HG02678 (cell line): ENCODE measurements around the gene FAM168B.
A peak's percentile ranks its signal among the peaks of the same experiment; 100 is the strongest.
"Not testable (repeated sequence)": the region's sequence is repeated elsewhere in the genome, so short reads cannot be mapped to it uniquely, and the experiment has no call there.

Experiments
- ATAC-seq: cut with Tn5 transposase; IDR thresholded peaks from one replicate; pipeline ENCODE4 v1.9.1; 2021; ENCODE audit warnings: mild to moderate bottlenecking, moderate library complexity; ENCODE audit not compliant: unreplicated experiment

Gene FAM168B, protein sequence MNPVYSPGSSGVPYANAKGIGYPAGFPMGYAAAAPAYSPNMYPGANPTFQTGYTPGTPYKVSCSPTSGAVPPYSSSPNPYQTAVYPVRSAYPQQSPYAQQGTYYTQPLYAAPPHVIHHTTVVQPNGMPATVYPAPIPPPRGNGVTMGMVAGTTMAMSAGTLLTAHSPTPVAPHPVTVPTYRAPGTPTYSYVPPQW

DNA sequence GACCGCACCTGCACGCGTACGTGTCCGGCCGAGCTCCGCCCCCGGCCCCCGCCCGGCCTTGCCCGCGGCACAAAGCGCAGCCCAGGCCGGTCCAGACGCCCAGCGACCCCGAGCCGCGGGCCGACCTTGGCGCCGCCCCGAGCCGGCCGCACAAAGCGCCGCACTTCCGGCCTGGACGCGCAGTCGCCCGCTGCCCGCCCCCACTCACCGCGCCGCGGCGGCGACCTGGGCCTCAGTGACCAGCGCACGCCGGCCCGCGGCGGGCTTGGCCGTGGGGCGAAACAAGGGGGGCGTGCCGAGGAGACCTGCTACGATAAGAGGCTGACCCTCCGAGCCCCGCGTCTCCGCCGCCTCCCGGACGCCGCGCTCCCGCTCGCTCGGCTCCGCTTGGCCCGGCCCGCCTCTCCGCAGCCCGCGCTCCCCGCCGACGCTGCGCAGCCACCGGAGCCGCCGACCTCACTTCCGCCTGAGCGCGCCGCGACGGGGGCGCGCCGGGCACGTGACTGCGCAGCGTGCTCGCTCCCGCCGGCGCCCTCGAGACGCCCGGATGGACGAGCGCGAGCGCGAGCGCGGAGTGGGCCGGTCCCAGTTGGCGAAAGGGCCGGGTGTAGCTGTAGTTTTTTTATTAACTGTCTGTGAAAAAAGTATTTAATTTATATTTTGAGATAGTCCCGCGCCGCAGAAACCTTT, at the start of gene FAM168B:
Gene FAM168B (minus strand): TSS at position 455 of the 690 bp plus-strand sequence. CDS start 10,814 bp downstream, outside the sequence.
- ATAC-seq, result peak; percentile 80

DNA sequence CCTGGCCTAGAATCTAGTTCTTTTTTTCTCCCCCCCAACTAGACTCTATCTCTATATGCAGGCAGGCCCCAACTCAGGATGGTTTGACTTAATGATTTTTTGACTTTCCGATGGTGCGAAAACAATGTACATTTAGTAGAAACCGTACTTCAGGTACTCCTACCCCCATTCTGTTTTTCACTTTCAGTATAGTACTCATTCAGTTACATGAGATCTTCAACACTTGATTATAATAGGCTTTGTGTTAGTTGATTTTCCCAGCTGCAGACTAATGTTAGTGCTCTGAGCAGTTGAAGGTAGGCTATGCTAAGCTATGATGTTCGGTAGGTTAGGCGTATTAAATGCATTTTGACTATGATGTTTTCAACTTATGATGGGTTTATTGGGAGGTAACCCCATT, 49.6 kb upstream of the FAM168B start:
- no peak for ATAC-seq

DNA sequence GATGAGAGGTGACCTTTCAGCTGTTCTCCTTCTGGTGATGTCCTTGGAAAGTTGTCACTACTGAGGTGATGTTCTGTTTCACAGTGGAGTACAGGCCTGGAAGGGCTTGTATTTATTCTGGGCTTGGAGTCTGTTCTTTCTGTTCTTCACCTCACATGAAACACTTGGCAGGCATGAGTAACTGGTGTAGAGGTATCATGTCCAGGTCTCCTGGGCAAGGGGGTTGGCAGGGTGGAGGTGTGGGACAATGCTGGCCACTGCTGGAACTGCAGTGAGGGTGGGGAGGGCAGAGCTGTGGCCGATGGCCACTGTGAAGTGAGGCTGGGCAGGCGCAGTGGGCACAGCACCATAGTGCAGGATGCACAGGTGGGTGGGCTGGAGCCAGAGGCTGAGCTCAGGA, 47.3 kb upstream of the FAM168B start:
- no peak for ATAC-seq

DNA sequence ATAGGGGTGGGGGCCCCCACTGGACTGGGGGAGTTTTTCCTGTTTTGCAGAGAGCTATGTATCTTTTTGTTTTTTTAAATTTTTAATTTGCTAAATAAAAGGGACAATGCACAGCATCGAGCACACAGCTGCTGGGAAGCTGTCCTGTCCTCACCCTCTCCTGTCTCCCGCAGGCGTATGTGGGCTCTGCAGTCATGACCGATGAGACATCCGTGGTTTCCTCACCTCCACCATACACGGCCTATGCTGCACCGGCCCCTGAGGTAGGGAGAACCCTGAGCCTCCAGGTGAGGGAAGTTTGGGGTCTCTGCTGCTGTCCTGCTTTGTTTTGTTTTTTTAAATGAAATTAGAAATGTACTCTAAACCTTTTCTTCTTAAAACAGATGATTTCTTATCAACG, 39.5 kb upstream of the FAM168B start:
- ATAC-seq, result no peak

DNA sequence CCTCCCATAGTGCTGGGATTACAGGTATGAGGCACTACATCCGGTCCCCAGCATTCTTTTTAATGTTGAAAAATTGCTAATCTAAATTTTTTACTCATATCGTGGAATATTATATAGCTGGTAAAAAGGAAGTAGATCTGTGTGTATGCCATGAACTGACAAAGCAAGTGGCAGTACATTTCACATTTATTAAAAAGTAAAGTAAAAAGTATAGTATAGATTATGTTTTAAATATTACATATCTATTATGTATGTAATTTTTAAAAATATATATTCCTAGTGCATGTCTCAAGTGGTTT, 37.0 kb upstream of the FAM168B start:
- ATAC-seq, result no peak

DNA sequence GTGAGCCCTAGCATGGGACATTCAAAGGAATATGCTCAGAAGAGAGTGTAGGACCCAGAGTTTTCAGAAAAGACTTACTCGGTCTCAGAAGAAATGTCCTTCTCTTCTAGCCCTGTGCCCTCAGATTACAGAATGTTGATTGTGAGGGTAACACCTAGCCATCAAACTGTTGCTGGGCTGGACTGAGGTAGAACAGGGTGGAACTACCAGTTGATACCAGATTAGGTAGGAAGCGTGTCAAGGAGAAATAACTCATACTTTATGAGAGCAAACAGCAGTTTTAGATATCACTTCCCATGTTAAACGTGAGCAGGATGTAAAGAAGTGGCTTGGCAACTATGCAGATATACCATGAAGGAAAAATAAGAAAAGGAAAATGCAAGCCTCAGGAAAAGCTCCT, 34.7 kb upstream of the FAM168B start:
- ATAC-seq, result no peak

DNA sequence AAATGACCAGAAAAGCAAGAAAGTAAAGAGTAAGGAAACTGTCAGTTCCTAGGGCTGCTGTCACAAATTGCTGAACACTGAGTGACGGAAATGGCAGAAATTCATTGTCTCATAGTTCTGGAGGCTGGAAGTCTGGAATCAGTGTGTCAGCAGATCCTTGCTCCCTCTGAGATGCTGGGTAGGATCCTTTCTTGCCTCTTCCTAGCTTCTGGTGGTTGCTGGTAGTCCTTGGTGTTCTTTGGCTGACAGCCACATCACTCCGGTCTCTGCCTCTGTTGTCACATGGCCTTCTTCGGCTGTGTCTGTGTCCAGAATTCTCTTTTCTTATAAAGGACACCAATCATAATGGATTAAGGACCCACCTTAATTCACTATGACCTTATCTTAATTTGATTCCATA, 33.8 kb upstream of the FAM168B start:
- no peak for ATAC-seq

DNA sequence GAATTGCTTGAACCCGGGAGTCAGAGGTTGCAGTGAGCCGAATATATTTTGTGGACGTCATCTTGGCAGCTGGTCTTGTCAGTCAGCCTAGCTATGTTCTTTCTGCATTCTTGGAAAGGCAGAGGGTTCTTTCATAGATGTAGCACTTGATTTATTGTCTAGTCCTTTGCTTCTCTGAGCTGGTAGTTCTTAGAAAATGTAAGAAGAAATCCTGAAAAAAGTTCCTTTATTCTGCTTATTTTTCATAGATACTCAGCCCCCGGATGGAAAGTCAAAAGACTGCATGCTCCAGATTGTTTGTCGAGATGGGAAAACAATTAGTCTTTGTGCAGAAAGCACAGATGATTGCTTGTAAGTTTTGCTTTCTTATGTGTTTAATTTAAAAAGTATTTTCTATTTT, 33.2 kb upstream of the FAM168B start:
- no peak for ATAC-seq

DNA sequence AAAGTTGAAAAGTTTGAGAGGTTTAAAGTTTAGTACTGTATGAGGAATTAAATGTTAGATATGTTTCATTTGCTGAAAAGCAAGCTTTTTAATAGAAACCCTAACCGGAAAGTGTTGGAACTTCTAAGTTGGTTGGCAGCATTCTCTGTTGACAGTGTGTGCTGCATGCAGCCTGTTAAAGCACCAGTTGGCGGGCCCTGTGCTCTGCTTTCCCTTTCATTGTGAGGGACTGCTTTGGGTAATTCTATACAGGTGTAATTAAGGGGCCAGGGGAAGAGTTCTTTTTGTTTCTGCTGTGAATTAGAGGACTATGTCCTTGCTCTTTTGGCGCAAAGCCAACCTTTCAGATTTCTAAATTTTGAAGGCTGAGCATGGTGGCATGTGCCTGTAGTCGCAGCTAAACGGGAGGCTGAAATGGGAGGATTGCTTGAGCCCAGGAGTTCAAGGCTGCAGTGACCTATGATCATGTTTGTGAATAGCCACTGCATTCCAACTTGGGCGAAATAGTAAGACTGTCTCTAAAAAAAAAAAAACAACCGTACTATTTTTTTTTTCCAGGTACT, 32.0 kb upstream of the FAM168B start:
- no peak for ATAC-seq

DNA sequence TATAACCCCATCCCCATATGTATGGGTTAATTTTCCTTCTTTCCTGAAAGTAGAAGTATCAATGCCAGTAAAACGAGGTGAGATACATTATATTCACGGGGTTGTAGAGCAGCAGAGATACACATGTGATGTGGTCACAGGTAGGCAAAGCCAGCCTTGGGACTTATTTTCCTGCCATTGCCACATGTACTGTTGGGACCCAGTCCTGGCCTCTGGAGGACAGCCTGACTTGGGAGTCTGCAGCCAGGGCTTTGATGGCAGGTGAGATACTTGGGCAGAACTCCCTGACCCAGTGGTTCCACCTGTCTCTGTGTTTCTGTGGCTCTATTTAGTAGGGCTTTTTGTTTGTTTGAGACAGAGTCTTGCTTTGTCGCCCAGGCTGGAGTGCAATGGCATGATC, 29.9 kb upstream of the FAM168B start:
- no peak for ATAC-seq

DNA sequence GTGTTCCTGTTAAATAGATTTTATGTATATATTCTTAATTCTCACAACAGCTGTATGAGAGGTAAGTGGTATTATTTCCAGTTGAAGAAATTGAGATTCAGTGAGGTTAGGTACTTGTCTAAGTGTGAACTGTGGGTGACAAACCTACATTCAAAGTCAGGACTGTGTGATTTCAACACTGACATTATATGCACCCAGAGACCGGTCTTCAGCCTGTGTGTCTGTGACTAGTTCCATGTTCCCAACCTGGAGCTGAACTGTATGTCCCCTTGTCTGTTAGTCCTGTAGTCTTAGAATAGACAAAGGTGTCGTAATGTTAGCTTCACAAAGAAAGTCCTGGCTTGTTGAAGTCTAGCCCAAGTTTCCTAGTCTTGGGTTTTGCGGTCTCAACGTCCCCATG, 29.2 kb upstream of the FAM168B start:
- no peak for ATAC-seq

DNA sequence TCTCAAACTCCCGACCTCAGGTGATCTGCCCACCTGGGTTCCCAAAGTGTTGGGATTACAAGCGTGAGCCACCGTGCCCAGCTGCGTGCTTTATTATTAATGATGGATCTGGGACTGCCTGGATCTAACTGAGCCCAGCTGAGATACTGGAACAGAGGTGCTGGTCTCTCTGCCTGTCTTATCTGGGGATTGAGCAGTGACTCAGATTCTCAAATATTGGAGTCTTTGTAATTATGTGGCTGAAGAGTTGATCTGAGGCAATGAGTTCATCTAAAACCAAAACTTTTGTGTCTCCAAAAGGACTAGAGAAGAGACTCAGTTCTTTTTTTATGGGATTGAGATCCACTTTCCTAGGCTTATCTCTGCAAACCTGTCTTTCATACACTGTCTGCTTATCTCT, 28.2 kb upstream of the FAM168B start:
- no peak for ATAC-seq

DNA sequence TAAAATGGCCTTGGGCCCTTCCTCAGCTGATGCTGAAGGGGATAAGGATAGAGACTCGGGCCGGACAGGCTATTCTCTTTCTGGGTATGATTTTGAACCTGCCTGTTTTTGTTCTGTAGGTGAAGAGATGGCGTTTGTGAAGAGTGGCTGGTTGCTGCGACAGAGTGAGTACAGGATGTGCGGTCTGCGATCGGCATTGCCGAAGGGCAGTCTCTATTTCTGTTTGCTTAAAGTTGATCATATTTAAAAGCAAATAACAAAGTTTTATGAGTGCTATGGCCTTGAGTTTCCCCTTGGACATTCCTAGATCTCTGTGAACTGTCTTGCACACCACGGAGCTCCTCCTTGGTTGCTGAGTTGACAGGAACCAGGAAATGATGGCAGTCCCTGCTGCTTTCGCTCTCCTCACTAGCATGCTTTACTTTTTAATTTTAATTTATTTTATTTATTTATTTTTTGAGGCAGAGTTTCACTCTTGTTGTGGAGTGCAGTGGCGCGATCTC, 27.6 kb upstream of the FAM168B start:
- no peak for ATAC-seq

DNA sequence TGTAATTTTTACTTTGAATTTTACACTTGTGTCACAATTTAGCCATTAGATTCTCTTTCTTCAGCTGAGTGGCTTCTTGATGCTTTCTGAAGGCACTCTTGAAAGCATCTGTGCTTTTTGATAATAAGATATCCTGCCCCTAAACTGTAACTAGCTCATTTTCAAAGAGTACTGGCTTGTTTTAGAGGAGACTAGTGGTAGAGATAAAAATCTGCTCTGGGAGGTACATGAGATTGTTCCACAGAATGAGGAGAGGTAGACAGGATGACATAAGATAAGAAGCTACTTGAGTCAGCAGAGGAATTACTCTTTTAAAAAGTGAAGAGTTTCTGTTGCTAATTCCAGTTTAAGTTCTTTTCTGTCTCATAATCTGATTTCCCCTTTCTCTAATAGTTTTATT, 22.5 kb upstream of the FAM168B start:
- ATAC-seq, result no peak

DNA sequence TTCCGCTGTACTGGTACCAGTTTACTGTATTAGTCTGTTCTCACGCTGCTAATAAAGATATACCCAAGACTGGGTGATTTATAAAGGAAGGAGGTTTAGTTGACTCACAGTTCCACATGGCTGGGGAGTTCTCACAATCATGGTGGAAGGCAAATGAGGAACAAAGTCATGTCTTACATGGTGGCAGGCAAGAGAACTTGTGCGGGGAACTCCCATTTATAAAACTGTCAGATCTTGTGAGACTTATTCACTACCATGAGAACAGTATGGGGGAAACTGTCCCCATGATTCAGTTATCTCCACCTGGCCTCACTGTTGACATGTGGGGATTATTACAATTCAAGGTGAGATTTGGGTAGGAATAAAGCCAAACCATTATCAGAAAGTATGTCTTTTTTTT, 21.7 kb upstream of the FAM168B start:
- not testable (repeated sequence) for ATAC-seq

DNA sequence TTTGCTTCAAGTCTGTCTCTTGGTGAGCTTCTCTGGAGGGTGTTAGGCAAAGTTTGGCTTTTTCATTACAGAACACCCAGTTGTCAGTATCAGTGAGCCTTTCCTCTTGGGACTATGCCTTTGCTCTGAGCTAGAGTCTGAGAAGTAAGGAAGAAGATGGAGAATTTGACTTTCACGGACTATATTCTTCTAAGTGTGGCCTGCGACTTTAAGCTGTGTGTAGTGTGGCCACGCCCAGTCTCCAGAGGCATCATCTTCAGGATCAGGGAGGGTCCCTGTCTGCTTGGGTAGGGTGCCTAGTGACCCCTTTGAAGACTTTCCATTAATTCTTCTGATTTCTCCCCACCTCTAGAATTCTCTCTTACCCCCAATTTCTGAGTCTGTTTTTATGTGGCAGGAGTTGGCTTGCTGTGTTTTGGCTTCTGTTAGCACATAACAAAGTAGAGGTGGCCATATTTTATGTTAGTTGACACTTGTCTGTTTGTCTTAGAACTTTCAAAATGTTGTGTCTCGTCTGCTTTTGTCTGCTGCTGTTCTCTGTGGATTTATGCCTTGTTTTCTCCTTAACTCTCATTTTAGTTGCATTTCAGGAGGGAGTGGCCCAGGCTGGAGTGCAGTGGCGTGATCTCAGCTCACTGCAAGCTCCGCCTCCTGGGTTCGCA, 20.4 kb upstream of the FAM168B start:
- ATAC-seq, result no peak

DNA sequence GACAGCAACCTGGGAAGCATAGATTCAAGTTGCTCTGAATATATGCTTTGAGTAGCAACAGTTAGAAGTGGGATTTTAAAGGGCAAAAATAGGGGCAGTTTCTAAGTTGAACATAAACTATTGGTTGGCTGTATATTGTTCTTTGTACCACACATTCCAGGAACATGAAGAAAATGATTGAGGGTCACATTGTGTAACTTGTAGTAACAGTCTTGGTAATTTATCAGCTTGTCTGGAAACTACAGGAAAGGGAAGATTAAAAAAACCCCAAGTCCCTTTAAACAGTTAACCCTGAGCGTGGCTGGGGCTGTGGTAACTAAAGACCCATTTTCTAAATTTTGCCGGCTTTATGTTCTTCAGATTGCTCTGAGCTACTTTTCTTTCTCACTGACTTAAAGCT, 19.3 kb upstream of the FAM168B start:
- no peak for ATAC-seq

DNA sequence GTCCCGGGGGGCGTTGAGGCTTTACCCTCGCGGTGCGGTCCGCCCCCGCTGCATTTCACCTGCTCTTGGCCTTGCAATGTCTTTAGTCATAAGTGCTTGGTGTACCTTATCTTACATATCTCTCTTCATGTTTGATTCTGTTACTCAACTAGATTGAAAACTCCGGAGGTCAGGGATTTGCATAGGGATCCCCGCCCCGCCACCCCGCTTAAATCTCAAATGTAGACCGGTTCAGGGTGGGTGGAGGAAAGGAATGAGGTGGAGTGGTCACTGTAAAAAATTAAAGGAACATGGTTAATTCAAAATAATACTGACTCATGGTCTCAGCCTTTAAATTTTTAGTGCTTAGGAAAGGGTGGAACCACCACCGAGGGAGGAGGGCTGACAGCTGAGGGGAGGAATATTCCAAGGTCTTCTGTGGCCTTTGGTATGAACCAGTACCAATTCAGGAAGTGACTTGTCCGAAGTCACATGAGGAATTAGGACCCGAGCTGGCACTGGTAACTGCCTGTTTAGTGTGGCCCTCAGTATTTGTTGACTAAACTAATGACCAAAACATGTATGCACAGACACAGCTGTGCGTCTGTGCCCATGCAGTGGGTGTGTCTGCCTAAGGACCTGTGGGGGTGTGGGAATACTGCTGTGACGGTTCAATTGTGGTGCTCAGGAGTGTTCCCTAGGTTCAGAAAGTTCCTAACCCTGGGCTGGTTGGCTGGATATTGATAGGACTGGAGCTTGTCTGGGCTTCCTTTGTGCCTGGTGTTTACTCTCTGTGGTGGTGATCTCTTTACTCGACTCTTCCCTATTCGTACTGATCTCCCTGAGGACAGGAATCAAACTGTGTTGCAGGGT, 12.9 kb upstream of the FAM168B start:
- ATAC-seq, result peak; percentile 36

DNA sequence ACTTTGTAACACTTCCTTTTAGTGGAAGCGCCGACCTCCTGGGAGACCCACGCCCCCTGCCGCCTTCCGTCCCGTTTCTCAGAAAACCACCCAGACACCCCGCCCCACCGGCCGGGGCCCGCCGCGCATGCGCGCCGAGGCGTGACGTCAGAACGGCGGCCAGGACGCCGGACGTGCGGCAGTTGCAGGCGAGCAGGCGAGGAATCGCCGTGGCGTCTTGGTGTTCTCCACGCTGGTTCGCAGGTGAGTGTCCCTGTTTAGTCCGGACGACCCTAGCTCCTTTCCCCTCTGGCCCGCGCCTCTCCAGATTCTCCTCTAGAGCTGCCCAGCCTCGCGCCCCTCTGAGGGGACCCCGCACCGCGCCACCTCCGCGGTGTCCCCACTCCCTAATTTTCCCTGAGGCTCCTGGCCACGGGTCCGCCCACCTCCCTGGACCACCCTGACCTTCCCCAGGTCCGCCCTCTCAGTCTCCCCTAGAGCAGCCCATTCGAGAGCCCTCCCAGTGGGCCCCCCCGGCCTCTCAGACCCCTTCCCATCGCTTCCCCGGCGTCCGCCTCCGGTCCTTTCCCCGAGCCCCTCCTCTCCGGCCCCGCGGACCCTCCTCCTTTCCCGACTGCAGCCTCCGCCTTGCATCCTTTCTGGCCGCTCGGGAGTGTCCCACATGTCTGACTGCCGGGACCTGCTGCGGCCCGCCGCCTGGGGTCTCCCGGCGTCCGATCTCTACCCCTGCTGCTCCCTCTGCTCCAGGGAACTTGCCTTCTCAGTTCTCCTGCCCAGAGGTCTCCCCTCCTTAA, 12.1 kb upstream of the FAM168B start, which contains the start of gene PLEKHB2:
Gene PLEKHB2 (plus strand): TSS at position 181 of the 794 bp plus-strand sequence. CDS start 15,606 bp downstream, outside the sequence.
- peak; percentile 80 for ATAC-seq

DNA sequence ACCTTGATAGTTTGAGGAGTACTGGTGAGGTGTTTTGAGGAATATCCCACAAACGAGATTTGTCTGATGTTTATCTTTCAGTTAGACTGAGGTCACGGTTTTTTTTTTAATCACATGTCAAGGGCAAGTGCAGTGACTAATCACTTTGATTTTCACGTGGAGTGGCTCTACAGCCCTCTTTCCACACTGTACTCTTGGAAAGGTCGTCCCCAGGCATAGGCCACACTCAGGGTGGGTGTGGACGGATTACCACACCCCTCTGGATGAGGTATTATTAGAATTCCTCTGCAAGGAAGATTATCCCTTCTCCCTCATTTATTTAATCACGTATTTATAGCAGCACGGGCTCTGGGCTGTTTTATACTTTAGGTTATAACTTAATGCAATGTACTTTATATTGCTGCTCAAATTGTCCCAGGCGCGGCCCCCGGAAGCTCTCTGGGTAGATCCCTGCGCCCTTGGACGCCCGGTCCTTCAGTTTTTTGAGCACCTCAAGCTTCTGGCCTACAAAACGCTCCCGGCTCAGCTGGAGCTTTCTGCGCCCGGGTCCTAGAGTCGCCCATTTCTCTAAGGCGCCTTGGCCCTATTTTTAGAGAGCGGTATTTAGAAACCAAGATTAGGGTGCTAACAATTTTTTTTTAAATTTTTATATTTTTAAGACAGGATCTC, 11.4 kb upstream of the FAM168B start:
- peak; percentile 67 for ATAC-seq
